GM12878 (cell line): ENCODE data around the gene CCS. TPM values are rescaled to one million over a fixed set of nuclear protein-coding genes. Genes with fewer than 3 reads are reported as not detected.

ENCODE experiments used
- ASH2L ChIP-seq: fragments of 300-600, 200-600 bp; sonication (generic); IDR thresholded peaks from 2 replicates; pipeline ENCODE4 v1.6.1; 2017; ENCODE audit warnings: low read depth, mild to moderate bottlenecking, borderline replicate concordance
- ATF7 ChIP-seq: fragments of 450-650 bp; IDR thresholded peaks from 2 replicates; pipeline ENCODE4 v1.6.1; 2016; ENCODE audit warnings: low read depth, mild to moderate bottlenecking
- BACH1 ChIP-seq: fragments of 450-650 bp; IDR thresholded peaks from 2 replicates; pipeline ENCODE4 v1.6.1; 2017; ENCODE audit warnings: mild to moderate bottlenecking, borderline replicate concordance
- BCL11A ChIP-seq: IDR thresholded peaks from 2 replicates; pipeline ENCODE4 v1.6.1; 2011; ENCODE audit warnings: low read depth, low read length
- CHD2 ChIP-seq: IDR thresholded peaks from 2 replicates; pipeline ENCODE4 v1.6.1; 2011; ENCODE audit warnings: low read depth, low read length, improper control_type of control experiment, borderline replicate concordance
- CHD4 ChIP-seq: fragments of 200-600 bp; sonication (generic); IDR thresholded peaks from 2 replicates; pipeline ENCODE4 v1.6.1; 2016; ENCODE audit warnings: mild to moderate bottlenecking
- E2F4 ChIP-seq: IDR thresholded peaks from 2 replicates; pipeline ENCODE4 v1.6.1; 2012; ENCODE audit warnings: low read depth, low read length, improper control_type of control experiment
- EED ChIP-seq: sonication (generic); IDR thresholded peaks from 2 replicates; pipeline ENCODE4 v1.6.1; 2016; ENCODE audit warnings: antibody characterized with exemption, low read depth
- EGR1 ChIP-seq, 2 experiments: IDR thresholded peaks; 1 replicate in 1 of 2; 2 replicates in 1 of 2; pipeline ENCODE4 v1.6.1; 2011 to 2012; ENCODE audit warnings: low read depth in 2 of 2, low read length in 2 of 2, borderline replicate concordance in 1 of 2, mild to moderate bottlenecking in 1 of 2, moderate library complexity in 1 of 2
- ETV6 ChIP-seq, 2 experiments: fragments of 450-650 bp in 1 of 2; IDR thresholded peaks in 1 of 2; conservative IDR thresholded peaks in 1 of 2; 2 replicates each; pipeline ENCODE4 v1.6.1; 2014; ENCODE audit warnings: antibody characterized with exemption in 1 of 2, borderline replicate concordance in 1 of 2, low read depth in 1 of 2, mild to moderate bottlenecking in 1 of 2, moderate library complexity in 1 of 2
- GATAD2B ChIP-seq: fragments of 450-650 bp; conservative IDR thresholded peaks from 2 replicates; pipeline ENCODE4 v1.6.1; 2017; ENCODE audit warnings: low read depth, mild to moderate bottlenecking, moderate library complexity
- HCFC1 ChIP-seq: fragments of 150-350 bp; IDR thresholded peaks from 2 replicates; pipeline ENCODE4 v1.6.1; 2014; ENCODE audit warnings: low read length
- HDGF ChIP-seq: fragments of 450-650 bp; IDR thresholded peaks from 2 replicates; pipeline ENCODE4 v1.6.1; 2016; ENCODE audit warnings: antibody characterized with exemption
- IRF4 ChIP-seq: IDR thresholded peaks from 2 replicates; pipeline ENCODE4 v1.6.1; 2011; ENCODE audit warnings: low read depth, low read length
- MEF2A ChIP-seq: IDR thresholded peaks from 2 replicates; pipeline ENCODE4 v1.6.1; 2011; ENCODE audit warnings: low read depth, mild to moderate bottlenecking, low read length, moderate library complexity; ENCODE audit not compliant: insufficient read depth
- MEF2B ChIP-seq: fragments of 450-650 bp; IDR thresholded peaks from 2 replicates; pipeline ENCODE4 v1.6.1; 2018; ENCODE audit warnings: mild to moderate bottlenecking, moderate library complexity; ENCODE audit not compliant: partially characterized antibody, poor library complexity, severe bottlenecking
- NKRF ChIP-seq: fragments of 450-650 bp; conservative IDR thresholded peaks from 2 replicates; pipeline ENCODE4 v1.6.1; 2017; ENCODE audit warnings: mild to moderate bottlenecking, moderate library complexity
- NR2F1 ChIP-seq: fragments of 450-650 bp; conservative IDR thresholded peaks from 2 replicates; pipeline ENCODE4 v1.6.1; 2017; ENCODE audit warnings: mild to moderate bottlenecking
- NRF1 ChIP-seq: conservative IDR thresholded peaks from 2 replicates; pipeline ENCODE4 v1.6.1; 2011; ENCODE audit warnings: mild to moderate bottlenecking, low read depth, low read length, improper control_type of control experiment
- PBX3 ChIP-seq: IDR thresholded peaks from 2 replicates; pipeline ENCODE4 v1.6.1; 2011; ENCODE audit warnings: mild to moderate bottlenecking, low read depth, low read length, moderate library complexity; ENCODE audit not compliant: insufficient replicate concordance
- SIX5 ChIP-seq: IDR thresholded peaks from 2 replicates; pipeline ENCODE4 v1.6.1; 2011; ENCODE audit warnings: mild to moderate bottlenecking, low read depth, low read length, moderate library complexity; ENCODE audit not compliant: severe bottlenecking
- USF2 ChIP-seq: IDR thresholded peaks from 2 replicates; pipeline ENCODE4 v1.6.1; 2011; ENCODE audit warnings: low read depth, low read length, improper control_type of control experiment, borderline replicate concordance
- ZNF207 ChIP-seq: fragments of 450-650 bp; IDR thresholded peaks from 2 replicates; pipeline ENCODE4 v1.6.1; 2014; ENCODE audit warnings: antibody characterized with exemption, mild to moderate bottlenecking, borderline replicate concordance
- polyA plus RNA-seq, 11 experiments: library from polyadenylated mRNA; depleted of rRNA in 4 of 11; unstranded in 6 of 11; stranded (reverse) in 5 of 11; fragments of >200 nt; fragmentation: Nextera tagmentation in 4 of 11; fragmentation: Illumina TruSeq in 1 of 11; extraction: Ambion mirVana in 4 of 11; extraction: Trizol in 1 of 11; gene quantifications; 1 replicate in 1 of 11; 2 replicates in 10 of 11; pipeline versions ENCODE4 v1.2.1 to v1.2.3, GENCODE V29; 2011 to 2016; ENCODE audit warnings: inconsistent platforms in 2 of 11, missing spikeins in 2 of 11, low read depth in 1 of 11
- total RNA-seq, 4 experiments: library from RNA; depleted of rRNA in 3 of 4; stranded (reverse); fragments of >200 nt in 3 of 4; fragmentation: Illumina TruSeq in 1 of 4; extraction: Trizol in 1 of 4; gene quantifications; 2 replicates each; pipeline versions ENCODE4 v1.2.1 to v1.2.3, GENCODE V29; 2013 to 2021
- TF ChIP-seq, protein P1 (sequence below): fragments of 450-650 bp; IDR thresholded peaks from 2 replicates; pipeline ENCODE4 v1.6.1; 2017; ENCODE audit warnings: low read depth, mild to moderate bottlenecking, moderate library complexity

Gene CCS
- total and polyA plus RNA-seq, 10 of the 15 experiments (the other 5 are each of a cell fraction or from before 2014, with no cell fraction given), result 1.5 to 44.2 (median 30.6) TPM

- TF ChIP-seq EGR1 (IDR thresholded peaks at IDR 0.05; ENCODE audit: borderline replicate concordance in 1 of 2, low read depth in 2 of 2, low read length in 2 of 2) (no peak), ASH2L (no peak), ATF7 (peak; percentile 51), EED (no peak), PBX3 (no peak), NR2F1 (no peak), BACH1 (0 out of 2 replicates have a peak, but pooled peaks have one; percentile 7), USF2 (no peak), NRF1 (no peak), CHD2 (no peak), MEF2A (no peak), NKRF (no peak), ZNF207 (no peak), SIX5 (no peak), BCL11A (no peak), HCFC1 (no peak), ETV6 (conservative IDR thresholded peaks at IDR 0.05 in 1 of 2, IDR thresholded peaks at IDR 0.05 in 1 of 2; ENCODE audit: borderline replicate concordance in 1 of 2, low read depth in 1 of 2) (no peak), GATAD2B (0 out of 2 replicates have a peak, but pooled peaks have one; percentile 45), MEF2B (peak; percentile 28), HDGF (peak; percentile 51; the same call in 1 of the 2 replicates), IRF4 (no peak), CHD4 (no peak), E2F4 (no peak)
- TF ChIP-seq, protein P1, sequence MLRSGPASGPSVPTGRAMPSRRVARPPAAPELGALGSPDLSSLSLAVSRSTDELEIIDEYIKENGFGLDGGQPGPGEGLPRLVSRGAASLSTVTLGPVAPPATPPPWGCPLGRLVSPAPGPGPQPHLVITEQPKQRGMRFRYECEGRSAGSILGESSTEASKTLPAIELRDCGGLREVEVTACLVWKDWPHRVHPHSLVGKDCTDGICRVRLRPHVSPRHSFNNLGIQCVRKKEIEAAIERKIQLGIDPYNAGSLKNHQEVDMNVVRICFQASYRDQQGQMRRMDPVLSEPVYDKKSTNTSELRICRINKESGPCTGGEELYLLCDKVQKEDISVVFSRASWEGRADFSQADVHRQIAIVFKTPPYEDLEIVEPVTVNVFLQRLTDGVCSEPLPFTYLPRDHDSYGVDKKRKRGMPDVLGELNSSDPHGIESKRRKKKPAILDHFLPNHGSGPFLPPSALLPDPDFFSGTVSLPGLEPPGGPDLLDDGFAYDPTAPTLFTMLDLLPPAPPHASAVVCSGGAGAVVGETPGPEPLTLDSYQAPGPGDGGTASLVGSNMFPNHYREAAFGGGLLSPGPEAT, result peak; percentile 54; the same call in 1 of the 2 replicates
Observed at GRCh38 chr11:66593303-66593635, 284 bp downstream of the CCS start (continued).
